ENCODE measurements around the gene RPL31.
A peak's percentile ranks its signal among the peaks of the same experiment; 100 is the strongest.

RPL31 gene

GRCh38 chr2:101001691-101002561, at the start of gene RPL31:
RPL31 (plus strand) TSS chr2:101002289; CDS start chr2:101002702, 413 bp downstream.
- DNase-seq, result peak; percentile 97

DNA sequence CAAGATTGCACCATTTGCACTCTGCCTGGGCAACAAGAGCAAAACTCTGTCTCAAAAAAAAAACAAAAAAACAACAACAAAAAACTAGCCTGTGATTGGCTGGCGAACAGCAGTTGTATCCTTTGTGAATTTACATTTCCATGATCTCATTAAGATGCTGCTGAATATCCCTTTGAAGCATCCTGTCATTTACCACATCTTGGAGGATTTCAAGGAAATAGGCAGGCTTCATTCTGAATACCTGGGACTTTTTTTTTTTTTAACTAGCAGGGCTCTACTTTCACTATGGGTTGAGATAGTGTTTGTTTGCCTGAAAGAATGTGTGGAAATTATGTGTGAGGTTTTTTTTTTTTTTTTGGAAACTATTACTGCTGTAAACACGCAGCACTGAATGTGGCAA, 49.6 kb upstream of the RPL31 start:
- no peak for DNase-seq

DNA sequence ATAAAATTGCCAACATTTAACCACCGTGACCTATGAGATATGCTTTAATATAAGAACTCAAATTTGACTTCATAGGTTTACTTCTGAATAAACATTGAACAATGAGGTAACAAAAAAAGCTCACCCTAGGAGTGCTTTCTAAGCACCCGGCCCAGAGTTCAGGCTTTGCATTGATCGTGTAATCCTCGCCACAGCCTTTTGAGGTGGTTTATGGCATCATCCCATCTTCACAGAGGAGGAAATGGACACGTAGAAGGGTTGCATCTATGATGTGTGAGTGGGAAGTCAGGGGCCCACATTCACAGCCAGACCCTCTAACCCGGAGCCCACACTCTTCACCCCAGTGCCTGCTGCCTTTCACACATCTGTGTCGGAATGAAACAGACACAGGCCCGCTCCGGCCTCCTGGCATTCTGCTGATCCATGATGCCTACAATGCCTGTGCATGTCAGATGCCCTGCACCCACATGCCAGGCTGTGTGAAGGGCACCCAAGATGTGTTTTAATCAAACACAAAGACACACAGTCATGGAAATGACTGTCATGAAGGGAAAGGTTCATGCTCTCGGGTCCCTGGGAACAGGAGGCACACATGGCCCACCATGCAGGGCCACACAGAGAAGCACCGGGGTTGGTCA, 48.6 kb upstream of the RPL31 start:
- DNase-seq, result no peak

DNA sequence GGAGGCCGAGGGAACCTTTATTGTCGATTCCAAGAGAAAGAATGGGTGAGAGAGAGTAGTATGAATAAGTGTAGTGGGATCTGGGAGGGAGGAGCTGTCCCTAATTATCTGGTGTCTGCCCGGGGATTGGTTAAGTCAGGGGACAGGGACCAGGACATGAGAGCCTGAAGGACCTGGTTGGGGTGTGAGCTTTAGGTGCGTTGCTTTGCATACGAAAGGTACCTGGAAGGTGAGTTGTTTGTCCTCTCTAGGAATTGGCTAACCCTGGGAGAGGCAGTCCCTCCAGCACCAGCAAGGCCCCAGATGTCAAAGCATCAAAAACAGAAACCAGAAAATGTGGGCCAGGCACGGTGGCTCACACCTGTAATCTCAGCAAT, 48.1 kb upstream of the RPL31 start:
- no peak for DNase-seq

- DNase-seq, result no peak
These were observed 46.9 kb upstream of the RPL31 start for GRCh38 chr2:100955226-100955625.

DNA sequence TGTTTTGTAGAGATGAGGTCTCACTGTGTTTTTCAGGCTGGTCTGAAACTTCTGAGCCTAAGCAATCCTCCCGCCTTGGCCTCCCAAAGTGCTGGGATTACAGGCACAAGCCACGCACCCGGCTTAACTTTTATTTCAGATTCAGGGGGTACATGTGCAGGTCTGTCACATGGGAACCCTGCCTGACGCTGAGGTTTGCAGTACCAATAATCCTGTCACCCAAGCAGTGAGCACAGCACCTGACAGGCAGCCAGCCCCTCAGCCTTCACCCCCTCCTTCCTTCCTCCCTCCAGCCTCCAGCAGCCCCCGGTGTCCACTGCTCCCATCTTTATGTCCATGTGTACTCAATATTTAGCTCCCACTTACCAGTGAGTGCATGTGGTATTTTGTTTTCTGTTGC, 46.0 kb upstream of the RPL31 start:
- no peak for DNase-seq

GRCh38 chr2:100957996-100958653, 44.0 kb upstream of the RPL31 start:
- DNase-seq, result no peak

- DNase-seq, result no peak
These were observed 42.7 kb upstream of the RPL31 start for GRCh38 chr2:100959225-100959880.

DNA sequence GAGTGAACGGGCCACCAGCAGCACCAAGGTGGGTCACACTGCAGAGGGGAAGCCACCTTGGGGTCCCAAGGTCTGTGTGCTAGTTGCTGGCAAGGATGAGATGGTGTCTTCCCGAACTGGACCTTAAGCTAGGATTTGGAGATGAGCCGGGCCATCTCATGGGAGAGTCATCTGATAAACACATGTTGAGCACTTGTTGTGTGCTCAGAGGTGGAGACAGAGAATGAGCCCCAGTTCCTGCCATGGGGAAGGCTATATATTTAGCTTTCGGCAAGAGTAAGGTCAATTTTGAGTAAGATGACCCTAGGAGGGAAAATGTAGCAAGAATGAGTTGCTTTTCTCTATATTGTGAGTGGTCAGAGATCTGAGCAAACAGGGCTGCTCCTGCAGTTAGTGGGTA, 41.4 kb upstream of the RPL31 start:
- DNase-seq, result no peak

DNA sequence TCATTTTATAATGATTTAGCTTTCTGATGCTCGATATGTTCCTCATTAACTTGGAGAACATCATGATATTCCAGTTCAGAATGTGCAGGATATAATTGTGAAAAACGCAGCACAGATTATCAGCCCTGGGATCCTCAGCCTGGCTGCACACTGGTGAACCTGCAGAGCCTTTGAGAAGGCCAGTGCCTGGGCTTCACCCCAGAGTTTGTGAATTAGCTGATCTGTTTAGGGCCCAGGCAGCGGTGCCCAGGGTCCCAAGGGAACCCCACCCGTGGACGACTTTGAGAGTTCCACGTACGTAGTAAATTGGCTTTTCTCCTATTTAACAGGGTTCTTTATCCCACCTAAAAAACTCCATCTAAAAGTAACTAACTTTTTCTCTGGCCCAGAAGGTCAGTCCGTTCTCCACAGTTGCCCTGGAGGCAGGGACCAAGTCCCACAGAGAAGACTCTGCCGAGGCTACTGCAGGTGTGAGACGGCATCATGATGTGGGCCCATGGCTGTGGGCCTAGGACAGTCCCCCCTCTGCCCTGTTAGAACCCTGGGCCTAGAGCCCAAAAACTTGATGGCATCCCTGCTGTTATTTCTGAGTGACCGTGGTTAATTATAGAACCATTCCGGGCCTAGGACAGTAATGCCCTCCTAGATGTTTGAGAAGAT, 39.6 kb upstream of the RPL31 start:
- DNase-seq, result no peak

GRCh38 chr2:100963026-100963375, 39.1 kb upstream of the RPL31 start:
- no peak for DNase-seq

DNA sequence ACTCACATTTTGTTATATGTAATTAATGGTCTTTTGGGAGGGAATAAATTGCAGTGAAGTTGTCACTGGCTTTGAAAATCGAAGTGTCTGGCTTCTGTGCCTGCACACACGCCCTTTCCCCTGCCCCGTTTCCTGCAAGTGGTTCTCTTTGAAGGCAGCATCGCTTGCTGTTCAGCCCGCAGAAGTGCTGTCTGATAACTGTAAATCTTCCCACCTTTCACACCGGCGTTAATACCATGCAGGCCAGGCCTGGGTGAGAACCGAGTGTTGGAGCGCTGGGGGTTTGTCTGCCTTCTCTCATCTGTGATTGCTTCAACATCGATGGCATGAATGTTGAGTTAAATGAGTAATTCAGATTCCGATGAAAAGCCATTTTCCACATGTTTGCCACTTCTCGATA, 37.9 kb upstream of the RPL31 start:
- DNase-seq, result no peak

- no peak for DNase-seq
These were observed 37.4 kb upstream of the RPL31 start for GRCh38 chr2:100964681-100965169.

DNA sequence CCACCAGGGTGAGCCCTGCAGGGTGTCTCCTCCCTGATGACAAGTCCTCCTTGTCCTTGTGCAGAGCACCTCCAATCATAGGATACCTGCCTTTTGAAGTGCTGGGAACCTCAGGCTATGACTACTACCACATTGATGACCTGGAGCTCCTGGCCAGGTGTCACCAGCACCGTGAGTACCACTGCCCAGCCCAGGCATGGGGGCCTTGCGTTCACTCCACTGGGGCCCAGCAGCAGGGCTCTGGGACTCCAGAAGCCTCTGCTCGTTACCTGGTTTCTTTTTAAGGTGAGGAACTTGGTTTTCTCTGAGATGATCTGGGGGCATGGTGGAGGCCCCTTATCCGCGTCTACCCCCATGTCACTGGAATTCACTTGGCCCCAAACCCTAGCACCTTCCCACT, 36.5 kb upstream of the RPL31 start:
- no peak for DNase-seq

DNA sequence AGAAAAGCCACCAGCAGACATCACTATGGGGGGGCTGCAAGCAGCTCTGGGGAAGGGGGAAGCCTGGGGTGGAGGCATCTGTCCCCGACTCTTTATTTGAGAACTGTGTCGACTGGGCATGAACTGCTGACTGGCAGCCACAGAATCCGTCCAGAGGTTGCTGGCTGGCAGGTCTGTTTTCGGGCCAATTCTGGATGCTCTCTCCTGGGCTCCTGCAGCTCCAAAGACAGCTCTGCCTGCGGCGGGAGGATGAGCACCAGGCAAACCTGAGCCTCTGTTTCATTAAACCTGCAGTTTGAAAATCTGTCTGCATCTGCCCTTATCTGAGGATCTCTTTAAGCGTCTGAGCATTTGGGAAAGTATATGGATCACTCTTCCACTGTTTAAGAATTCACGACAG, 34.4 kb upstream of the RPL31 start:
- DNase-seq, result no peak

DNA sequence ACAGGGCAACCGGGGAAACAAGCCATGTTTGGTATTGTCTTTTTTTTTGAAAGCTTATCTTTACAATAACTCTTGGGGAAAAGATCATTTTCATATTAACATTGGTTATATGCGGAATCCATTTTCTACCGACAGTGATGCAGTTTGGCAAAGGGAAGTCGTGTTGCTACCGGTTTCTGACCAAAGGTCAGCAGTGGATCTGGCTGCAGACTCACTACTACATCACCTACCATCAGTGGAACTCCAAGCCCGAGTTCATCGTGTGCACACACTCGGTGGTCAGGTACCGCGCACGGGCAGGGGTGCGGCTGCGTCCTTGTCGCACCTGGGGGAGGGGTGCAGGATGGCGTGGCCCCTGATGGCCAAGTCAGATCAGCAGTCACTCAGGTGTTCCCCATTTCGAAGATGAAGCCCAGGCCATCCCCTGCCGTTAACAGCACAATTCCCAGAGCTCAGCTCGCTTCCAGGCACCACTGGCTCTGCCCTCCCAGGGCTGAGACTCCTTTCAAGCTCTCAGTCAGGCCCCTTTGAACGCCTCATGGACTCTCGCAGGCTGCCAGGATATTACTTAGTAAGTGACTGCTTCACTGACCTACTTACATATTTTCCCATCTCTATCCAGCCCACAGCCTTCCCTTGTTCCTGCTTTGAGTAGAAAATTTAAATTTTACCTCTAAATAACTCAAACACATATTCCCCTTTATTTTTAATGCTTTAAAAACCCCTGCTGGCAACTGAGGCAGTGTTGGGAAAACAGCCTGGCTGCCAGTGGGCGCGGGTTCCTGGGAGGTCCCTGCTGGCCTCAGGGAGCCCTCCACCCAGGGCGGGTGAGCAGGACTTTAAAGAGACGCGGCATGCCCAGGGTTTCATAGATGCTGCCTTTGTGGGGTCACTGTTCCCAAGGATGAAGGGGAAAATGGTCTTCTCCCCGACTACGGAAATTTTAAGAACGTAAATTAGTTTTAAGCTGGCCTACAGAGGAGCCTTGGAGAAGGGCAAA, 33.6 kb upstream of the RPL31 start:
- no peak for DNase-seq

- DNase-seq, result no peak
These were observed 32.1 kb upstream of the RPL31 start for GRCh38 chr2:100969998-100970397.

GRCh38 chr2:100971221-100971620, 30.9 kb upstream of the RPL31 start:
- DNase-seq, result no peak

DNA sequence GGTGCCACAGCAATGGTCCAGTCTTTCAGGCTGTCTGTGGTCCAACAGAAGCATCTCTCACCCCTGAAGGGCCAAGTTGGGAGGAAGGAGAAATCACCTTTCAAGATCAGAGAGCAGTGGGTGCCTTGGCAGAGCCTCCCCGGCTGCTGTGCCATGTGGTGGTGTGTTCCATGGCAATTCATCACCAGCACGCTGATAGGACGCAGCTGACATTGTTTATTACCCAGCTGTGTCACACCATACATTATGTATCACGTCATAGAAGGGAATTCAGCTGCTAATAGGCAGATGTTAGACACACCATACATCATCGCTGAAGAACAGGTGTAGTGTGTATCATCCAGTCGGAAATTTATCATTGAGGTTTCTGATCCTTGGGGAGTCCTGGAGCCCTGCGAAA, 29.6 kb upstream of the RPL31 start:
- DNase-seq, result no peak

DNA sequence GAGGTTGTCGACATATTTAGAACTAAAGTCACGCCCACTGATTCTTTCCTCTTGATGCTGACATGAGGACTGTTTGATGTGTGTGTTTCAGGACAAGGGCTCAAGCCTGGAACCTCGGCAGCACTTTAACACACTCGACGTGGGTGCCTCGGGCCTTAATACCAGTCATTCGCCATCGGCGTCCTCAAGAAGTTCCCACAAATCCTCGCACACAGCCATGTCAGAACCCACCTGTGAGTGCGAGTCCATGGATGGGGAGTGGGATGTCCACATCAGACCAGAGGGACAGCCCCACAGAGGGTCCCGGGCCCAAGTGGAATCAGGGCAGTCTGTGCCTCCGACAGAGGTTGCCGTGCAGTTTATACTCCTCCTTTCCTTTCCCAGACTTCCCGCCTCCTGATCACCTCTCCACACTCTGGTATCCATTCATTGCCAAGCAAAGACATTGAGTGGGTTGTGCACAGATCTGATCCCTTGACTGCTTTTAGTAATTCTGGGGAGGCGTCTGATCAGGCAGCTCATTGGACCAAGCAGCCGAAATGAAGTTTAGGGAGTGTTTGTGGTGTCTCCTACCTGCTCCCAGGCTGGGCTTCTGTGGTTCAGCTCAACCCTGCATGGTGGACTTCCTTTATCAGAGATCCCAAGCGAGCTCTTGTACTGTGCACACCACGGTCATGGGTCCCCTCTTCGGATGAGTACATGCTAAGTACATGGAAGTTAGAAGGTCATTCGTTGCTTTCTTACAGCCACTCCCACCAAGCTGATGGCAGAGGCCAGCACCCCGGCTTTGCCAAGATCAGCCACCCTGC, 27.2 kb upstream of the RPL31 start:
- no peak for DNase-seq

GRCh38 chr2:100975521-100975785, 26.6 kb upstream of the RPL31 start:
- no peak for DNase-seq
